ENCODE data around the gene SLC2A6.

The SLC2A6 gene

DNA sequence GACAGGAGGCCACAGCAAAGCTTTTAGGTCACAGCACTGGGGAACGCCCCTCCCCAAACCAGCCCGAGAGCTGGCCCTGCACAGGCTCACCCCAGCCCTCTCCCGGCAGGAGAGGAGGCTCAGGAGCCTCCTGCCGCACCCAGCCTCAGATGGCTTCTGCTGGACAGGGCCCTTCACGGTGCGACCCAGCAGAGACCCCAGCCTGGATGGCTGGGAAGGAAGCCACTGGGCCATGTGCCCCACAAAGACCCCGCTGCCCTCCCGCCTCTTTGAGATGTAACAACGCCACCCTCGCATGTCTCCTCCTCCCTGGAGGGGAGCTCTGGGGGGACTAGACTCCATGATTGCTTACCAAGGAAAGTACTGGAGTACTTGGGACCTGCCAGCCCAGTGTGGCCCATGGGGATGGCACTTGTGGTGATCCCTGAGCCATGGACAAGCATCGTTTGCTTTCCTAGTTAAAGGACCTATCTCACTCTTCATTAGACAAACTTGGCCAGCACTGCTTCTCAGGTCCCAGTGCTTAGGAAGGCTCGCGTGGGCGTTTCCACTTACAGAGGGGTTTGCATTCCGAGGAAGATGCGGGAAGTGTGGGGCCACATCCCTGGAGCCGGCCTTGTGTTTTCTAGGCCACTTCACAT, 36.8 kb upstream of the SLC2A6 start:
- DNase-seq (ENCODE audit: extremely low read depth in 1 of 2, low read depth in 1 of 2) = no peak

DNA sequence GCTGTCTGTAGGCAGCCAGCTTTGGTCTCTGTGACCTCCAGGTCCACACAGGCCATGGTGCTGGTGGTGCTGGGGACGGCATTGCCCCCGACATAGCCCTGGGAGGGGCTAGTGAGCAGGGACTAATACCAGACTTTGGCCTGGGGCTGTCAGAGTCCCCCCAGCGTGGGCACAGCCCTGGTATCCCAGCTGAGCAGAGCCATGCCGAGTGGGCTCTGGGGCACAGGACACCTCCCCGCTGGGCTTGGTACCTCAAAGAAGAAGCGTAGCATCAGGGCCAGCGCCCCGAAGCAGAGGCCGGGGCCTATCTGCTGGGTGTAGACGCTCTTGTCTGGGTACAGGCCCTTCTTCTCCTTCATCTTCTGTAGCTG, 36.3 kb upstream of the SLC2A6 start:
- no peak for DNase-seq (ENCODE audit: extremely low read depth in 1 of 2, low read depth in 1 of 2)

DNA sequence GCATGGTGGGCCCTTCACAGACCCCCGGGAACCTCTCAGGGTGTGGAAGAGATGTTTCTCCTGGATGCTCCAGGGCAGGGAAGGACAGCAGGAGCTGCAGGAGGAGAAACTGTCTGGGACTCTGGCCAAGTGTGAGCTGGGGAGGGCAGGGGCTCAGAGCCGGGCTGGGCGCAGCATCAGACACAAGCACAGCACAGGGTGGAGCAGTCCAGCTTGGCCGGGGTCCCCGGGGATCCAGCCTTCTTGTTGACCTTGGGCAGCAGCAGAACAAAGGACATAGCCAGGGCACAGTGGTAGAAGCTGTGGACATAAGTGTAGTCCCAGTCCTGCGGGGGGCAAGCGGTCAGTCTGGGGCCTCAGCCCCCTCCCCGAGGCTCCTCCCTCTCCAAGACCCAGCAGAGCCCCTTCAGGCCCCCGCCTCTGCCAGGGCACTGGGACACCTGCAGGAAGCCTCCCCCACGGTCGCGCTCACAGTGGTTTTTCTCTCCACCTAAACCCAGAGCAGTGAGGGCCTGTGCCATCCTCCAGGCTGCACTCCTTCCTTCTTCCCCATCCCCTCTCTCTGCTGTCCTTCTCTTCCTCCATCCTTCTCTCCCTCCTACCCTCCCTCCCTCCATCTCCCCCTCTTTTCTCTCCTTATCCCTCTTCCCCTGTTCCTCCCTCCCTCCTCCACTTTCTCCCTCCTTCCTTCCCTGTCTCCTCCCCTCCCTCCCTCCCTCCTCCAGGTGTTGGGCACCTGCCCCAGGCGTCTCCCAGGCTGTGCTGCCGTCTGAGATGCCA, 35.8 kb upstream of the SLC2A6 start:
- no peak for DNase-seq (ENCODE audit: extremely low read depth in 1 of 2, low read depth in 1 of 2)

DNA sequence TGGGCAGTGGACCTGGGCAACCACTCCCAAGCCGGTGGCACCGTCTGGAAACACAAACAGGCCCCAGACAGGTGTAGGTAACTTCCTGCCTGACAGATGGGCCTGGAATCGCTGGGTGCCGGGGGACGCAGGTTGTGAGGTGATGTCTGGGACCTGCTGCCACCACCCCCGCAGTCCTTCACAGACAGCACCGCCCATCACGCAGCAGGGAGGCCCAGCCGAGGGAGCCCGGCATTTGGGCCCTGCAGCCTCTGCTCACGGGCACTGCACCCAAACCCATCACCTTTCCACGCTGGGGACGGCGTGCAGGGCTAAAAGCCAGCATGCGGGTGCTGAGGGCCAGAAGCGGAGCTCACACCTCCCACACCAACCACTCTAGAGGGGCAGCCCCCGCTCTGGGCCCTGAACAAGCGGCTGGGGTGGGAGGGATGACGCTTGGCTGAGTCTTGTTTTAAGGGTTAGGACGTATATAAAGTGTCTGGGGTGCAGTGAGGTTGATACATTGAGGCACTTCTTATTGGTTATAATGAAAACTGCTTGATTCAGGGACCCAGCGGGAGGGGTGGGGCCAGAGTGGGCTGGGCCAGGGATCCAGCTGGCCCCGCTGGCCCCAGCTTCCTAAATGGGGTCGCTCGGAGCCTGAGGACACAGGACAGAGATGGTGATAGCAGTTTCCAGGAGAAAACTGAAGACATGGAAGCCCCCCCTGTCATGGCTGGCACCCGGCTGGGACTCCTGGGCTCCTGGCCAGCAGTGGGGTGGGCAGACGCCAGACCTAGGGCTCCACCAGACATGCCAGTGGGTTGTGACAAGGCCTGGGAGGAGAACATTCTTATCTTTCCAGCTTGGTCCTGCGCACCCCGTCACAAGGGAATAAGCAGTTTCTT, 34.6 kb upstream of the SLC2A6 start:
- DNase-seq (ENCODE audit: extremely low read depth in 1 of 2, low read depth in 1 of 2) = no peak

DNA sequence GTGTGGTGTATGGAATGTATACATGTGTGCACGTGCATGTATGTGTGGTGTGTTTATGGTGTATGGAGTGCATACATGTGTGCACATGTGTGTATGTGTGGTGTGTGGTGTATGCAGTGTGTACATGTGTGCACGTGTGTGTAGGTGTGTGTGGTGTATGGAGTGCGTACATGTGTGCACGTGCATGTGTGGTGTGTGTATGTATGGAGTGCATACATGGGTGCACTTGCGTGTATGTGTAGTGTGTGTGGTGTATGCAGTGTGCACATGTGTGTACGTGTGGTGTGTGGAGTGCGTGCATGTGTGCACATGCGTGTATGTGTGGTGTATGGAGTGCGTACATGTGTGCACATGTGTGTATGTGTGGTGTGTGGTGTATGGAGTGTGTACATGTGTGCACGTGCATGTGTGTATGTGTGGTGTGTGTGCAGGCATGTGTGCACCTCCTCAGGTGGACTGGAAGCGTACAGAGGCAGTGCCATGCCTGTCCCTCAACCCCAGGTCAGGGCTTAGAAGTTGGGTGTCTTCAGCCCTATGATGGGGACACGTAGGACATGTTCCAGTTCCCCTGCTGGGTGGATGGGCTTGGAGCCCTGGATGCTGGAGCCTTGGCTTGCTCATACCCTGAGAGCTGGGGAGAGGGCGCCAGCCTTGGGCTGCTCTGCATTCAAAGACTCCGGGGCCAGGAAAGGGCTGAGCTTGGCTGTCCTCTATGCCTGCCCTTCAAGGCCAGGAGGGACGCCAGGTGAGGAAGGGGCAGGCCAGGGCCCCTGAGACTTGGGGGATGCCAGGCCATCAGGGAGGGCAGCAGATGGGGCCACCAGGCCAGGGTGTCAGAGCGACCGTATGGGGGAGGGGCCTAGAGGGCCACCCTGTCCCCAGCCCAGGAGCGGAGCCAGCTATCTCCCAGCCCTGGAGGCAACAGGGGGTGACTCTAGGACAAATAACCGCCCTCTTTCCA, 33.6 kb upstream of the SLC2A6 start:
- DNase-seq (ENCODE audit: extremely low read depth in 1 of 2, low read depth in 1 of 2) = no peak

DNA sequence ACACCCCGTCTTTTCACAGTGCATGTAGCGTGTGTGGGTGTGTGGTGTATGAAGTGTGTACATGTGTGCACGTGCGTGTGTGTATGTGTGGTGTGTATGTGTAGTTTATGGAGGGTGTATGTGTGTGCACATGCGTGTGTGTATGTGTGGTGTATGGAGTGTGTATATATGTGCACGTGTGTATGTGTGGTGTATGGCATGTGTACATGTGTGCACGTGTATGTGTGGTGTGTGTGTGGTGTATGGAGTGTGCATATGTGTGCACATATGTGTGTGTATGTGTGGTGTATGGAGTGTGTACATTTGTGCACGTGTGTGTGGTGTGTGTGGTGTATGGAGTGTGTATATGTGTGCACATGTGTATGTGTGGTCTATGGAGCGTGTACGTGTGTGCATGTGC, 32.7 kb upstream of the SLC2A6 start:
- no peak for DNase-seq (ENCODE audit: extremely low read depth in 1 of 2, low read depth in 1 of 2)

DNA sequence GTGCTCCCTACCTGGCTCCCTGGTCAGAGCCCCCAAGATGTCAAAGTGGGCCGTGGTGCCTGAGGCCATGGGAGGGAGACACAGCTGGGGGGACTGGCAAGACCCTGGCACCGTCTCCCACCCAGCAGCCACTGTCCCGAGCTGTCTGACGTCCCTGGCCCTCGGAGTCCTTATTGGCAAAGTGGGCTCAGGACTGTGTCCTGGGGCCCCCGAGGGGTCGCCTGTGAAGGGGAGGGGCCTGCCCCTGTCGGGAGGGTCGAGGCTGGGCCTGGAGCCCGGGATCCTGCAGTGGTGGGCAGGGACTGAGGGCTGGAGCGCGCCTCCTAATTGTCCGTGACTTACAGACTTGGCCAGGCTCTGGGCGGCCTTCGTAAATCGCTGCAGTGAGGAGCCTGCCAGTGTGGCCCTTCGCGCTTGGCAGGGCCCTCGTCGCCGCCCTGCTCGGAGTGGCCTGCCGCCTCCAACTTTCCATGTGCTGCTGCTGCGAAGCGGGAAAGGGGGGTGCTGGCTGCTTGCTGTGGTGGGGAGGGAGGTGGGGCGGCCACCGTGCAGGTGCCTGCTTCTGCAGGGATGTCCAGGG, 32.1 kb upstream of the SLC2A6 start:
- no peak for DNase-seq (ENCODE audit: extremely low read depth in 1 of 2, low read depth in 1 of 2)

DNA sequence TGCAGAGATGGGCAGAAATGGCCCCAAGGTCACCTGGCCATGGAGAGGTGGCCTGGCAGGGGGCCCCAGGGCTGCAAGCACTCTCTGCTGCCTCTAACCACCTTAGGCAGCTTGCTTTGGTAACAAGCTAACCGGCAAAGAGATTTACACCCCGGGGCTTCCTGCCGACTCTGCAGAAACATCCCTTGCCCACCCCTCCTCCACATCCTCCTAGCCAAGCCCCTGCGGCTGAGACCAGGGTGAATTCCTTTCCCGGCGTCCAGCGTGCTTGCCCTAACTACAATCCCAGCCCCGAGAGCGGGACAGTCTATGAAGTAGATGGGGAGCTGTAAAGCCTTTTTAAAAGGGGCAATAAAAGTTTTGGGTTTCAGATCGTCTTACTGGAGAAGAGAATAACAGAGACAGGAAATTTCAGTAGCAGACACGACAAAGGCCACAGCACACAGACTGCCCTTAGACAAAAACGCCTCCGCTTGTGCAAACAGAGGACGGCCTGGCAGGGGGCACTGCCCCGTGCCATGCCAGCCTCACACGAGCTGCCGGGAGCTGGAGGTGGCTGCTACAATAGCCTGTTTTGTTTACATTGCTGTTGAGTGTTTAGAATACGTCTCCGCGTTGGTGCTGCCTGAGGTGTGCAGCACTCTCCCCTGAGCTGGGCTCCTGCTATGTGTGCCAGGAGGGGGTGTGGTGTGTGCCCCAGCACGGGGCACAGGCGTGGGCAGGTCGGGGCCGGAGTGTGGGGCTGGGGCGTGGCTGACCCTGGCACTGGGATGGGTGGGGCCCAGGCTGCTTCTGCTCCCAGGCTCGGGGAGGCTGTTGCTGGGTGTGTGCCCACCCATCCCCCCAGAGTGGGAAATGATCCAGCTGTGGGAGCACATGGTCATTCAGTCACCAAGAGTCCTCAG, 30.5 kb upstream of the SLC2A6 start:
- DNase-seq (ENCODE audit: extremely low read depth in 1 of 2, low read depth in 1 of 2) = no peak

DNA sequence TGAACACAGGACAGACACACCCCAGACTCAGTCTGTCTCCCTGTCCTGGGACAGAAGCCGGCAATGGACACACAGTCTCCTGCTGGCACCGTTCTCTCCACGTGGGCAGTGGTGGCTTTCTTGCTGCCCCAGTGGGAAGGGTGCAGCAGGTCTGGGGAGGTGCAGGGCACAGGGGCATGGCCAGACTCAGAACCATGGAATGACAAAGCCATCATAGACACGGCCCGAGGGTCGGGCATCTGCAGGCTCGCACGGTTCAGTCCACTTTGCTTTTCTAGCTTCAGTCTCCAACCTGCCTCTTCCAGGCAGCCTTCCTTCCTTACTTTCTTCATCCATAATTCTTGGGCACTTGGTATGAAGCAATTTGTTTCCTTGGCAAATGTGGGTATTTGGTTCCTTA, 29.1 kb upstream of the SLC2A6 start:
- DNase-seq (ENCODE audit: extremely low read depth in 1 of 2, low read depth in 1 of 2) = no peak

DNA sequence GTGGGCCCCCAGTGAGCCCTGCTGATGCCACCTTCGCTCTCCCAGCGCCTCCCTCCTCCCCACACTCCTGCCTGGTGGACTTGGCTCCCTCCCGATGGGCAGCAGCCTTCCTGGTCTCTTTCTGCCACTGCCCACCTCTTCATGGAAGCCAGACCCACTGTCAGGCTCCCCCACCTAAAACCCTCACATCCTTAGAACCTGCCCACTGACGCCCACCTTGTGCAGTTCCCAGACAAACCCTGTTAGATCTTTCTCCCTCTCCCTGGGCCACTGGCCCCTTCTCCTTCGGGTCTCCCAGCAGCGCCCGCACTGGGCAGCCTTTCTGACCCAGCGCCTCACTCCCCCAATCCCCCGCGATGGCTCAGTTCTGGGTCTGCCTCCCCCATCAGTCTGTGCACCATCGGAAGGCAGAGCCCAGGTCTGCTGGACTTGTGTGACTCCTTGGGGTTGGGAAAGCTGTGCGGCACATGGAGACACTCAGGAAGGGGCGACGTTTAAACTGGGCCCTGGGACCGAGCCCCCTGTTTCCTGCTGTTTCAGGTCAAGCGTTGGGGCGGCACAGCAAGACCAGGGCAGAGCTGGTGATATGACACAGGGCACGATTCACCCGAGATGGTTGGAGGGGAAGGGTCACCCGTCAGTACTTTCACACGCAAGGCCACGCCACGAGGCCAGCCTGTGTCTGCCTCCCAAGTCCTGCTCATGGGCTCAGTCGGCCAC, 28.5 kb upstream of the SLC2A6 start:
- DNase-seq (ENCODE audit: extremely low read depth in 1 of 2, low read depth in 1 of 2) = no peak

DNA sequence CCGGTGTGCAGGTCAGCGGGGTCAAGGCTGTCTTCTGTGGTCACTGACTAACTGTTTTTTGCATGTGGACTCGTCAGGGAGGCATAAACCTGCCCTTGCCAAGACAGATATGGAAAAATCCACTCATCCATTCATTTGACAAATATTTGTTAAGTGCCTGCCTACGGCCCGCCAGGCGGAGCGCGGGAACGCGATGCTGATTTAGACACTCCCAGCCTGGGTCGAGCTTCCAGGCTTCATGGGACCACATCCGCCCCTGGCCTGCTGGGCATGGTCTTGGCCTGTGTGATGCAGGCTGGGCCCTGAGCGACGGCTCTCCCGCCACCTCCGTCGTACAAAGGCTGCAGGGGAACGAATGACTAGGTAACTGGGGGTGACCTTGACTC, 27.7 kb upstream of the SLC2A6 start:
- DNase-seq (ENCODE audit: extremely low read depth in 1 of 2, low read depth in 1 of 2) = no peak

DNA sequence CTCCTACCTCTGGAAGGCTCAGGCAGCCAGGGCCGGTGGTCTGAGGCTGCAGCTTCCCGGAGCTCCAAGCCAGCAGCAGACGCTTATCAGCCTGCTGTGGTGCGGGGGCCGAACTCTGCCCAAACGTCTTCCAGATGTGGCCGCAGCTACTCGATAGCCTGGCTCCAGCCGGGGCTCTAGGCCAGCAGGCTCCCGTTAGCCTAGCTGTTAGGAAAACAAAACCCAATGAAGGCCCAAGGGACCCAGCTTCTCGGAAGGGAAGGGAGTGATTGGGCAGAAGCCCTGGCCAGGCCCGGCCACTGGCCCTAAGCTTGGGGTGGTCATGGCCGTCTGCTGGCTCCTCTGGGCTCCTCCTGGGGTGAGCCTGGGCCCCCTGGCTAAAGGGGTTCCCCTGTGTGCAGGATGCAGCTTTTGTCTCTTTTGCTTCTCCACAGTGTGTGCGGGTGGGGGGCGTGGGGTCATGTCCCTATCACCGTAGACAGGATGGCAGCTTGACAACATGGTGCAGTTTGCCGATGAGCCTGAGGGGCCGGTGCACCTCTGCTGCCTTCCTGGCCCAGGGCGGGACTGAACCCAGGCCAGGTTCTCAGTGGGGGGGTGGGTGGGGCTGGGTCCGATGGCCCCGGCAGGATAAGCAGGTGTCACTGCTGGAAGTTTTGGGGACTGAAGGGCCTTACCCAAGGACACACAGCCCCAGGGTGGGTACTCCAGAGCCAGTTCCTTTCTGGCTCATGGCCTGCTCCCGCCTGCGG, 27.2 kb upstream of the SLC2A6 start:
- no peak for DNase-seq (ENCODE audit: extremely low read depth in 1 of 2, low read depth in 1 of 2)

DNA sequence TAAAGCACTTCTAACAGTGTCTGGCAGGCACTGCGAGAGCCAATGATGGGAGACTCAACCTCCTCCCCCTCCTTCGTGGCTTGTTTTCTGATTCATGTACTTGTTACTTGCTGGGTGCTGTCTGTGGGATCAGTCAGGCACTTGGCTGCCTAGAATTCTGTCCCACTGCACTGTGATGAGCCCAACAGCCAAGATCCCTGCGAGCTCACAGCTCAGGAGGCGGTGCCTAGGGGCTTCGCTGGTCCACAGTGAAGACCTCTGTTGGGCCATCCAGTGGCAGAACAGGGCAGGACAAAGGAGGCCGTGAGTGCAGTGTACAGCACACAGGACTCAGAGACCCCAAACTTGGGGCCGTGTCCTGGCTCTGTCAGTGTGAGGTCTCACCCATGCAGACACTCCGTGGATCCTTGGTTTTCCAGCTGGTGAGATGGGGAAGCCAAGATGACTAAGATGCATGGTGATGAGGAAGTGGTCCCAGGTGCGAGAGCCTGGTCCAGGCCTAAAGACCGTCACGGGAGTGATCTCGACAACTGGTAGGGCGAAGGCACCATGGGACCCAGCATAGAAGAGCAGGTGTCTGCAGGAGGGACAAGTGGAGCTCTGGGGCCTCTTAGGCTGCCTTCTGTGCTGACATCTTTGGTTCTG, 26.4 kb upstream of the SLC2A6 start:
- no peak for DNase-seq (ENCODE audit: extremely low read depth in 1 of 2, low read depth in 1 of 2)

DNA sequence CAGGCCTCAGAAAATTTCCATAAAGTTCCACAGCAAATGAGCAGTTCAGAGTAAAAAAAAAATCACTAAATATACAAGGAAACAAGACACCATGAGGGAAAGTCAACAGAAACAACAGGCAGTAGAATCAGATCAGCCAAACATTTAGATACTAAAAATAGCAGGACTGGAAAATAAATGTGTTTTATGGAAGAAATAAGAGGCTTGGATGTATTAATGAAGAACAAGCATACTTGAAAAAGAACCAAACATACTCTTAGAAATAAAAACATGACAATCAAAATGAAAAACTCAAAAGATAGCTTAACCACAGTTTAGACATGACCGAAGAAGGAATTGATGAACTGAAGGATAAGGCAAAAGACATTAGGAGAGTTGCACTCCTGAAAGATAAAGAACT, 23.2 kb upstream of the SLC2A6 start:
- no peak for DNase-seq (ENCODE audit: extremely low read depth in 1 of 2, low read depth in 1 of 2)

DNA sequence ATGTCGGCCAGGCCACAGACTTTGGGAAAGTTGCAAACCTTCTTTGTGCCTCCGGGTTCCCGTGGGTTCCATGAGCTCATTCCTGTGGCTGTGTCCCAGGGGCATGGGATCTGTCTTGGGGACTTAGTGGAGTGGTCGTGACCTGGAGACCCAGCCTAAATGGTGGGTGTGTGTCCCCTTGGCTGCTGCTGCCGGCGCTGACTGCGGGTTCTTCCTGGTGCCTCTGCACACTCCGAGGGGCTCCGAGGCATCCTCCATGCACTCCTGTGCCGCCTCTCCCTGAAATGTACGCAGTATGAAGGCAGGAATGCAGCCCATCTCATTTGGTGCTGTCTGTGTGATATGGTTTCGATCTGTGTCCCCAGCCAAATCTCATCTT, 21.0 kb upstream of the SLC2A6 start:
- no peak for DNase-seq (ENCODE audit: extremely low read depth in 1 of 2, low read depth in 1 of 2)

DNA sequence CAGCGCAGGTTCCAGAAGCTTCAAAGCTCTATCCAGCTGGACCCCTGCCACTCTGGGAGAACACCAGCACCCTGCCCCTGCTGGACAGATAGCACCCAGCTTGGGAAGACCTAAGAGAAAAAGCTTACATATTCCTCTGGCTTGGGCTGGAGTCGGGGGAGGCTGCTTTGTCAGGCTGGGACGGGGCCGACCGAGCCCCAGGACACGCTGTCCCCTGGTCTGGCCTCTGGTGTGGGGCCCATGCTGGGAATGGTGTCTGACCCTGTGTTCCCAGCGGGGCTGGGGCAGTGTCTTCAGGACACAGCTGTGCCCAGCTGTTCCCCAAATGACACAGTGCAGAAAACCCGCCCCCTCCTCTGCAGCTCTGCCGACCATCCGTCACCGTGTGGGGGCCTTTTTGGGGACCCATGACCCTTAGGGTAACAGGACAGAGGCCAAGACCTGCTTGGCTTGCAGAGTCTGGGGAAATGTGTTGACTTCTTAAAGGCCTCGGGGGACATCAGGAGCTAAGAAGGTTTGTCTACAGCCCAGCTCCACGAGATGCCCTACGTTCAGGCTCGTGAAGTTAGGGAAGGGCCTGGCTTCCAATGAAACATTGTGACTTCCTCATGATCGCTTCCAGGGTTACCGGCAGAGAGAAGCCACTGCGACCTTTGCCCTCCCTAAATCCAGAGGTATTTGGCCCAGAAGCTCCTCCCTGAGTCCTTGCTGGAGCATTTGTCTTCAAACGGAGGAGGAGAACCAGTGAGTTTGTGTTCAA, 20.4 kb upstream of the SLC2A6 start:
- no peak for DNase-seq (ENCODE audit: extremely low read depth in 1 of 2, low read depth in 1 of 2)
